Measurements from ENCODE around the gene SLC4A8. TPM values are rescaled to one million over a fixed set of nuclear protein-coding genes. Genes with fewer than 3 reads are reported as not detected.

SLC4A8 gene
- polyA plus RNA-seq, 2 of the 4 experiments (the other 2 are of a cell fraction) = 1.1 to 2.3 TPM

- Histone ChIP-seq H3K9me3 (peaks cover 9% of the 10 kb centered on the region; the same call in 1 of the 3 replicates), H3K4me2 (no peak overlapping the region), H3K27ac (no peak overlapping the region), H3K4me1 (no peaks in the 10 kb centered on the region), H3K4me3 (no peak overlapping the region)
- ChIA-PET CTCF (interaction anchor here (1.1 to 2.1 kb wide), 3 partner anchors 13 to 129 kb away, joined by 3 to 6 read pairs (median 3); no protein-coding TSS in a partner anchor), POLR2A (no interaction called here)
- FAIRE-seq (no peak), ATAC-seq (no peak), DNase-seq (ENCODE audit: low read depth in 1 of 2, low spot score in 1 of 2) (no peak)
- TF ChIP-seq GATA3 (IDR thresholded peaks at IDR 0.05; ENCODE audit: borderline replicate concordance) (no peak), PHF8 (IDR thresholded peaks at IDR 0.05; ENCODE audit: borderline replicate concordance, low read depth) (no peak), MYC (IDR thresholded peaks at IDR 0.05; ENCODE audit: borderline replicate concordance, low read length) (no peak), TP53 (CRISPR knock-in tag; IDR thresholded peaks at IDR 0.05) (no peak), MAFK (IDR thresholded peaks at IDR 0.05; ENCODE audit: partially characterized antibody) (no peak), NR3C1 (IDR thresholded peaks at IDR 0.05) (no peak), CTCF (IDR thresholded peaks at IDR 0.05) (no peak), FOSB (CRISPR knock-in tag; IDR thresholded peaks at IDR 0.05) (no peak), POLR2AphosphoS2 (conservative IDR thresholded peaks at IDR 0.05; ENCODE audit: low read length) (no peak), E2F6 (IDR thresholded peaks at IDR 0.05; ENCODE audit: borderline replicate concordance, low read depth) (no peak)
- 72% methylated on average over 8 of the region's 8 CpGs for WGBS (ENCODE audit: missing lambda C conversion rate)
Measured at GRCh38 chr12:51549637-51550036, 125.0 kb downstream of the SLC4A8 start.

Other genes starting within 250 kb of the SLC4A8 start
- gene POU6F1, start 206.8 kb upstream of the SLC4A8 start, polyA plus RNA-seq (2011; rRNA removed) = 1.3 and 1.7 TPM in 2 replicates
- 0.58 to 0.92 TPM (median 0.77 TPM) in 3 replicates for gene POU6F1, start 206.8 kb upstream of the SLC4A8 start, polyA plus RNA-seq (2017; fragmentation: RNase III; extraction: RNeasy Plus Mini Kit Qiagen cat#74134 plus additional on column Dnase treatment)
- 375 and 459 TPM in 2 replicates for gene DAZAP2, start 186.0 kb upstream of the SLC4A8 start, polyA plus RNA-seq (2011; rRNA removed)
- gene DAZAP2, start 186.0 kb upstream of the SLC4A8 start, polyA plus RNA-seq (2017; fragmentation: RNase III; extraction: RNeasy Plus Mini Kit Qiagen cat#74134 plus additional on column Dnase treatment) = 290 to 304 TPM (median 292 TPM) in 3 replicates
- 27.2 and 38.3 TPM in 2 replicates for gene SMAGP, start 154.4 kb upstream of the SLC4A8 start, polyA plus RNA-seq (2011; rRNA removed)
- 14.8 to 16.4 TPM (median 15.5 TPM) in 3 replicates for gene SMAGP, start 154.4 kb upstream of the SLC4A8 start, polyA plus RNA-seq (2017; fragmentation: RNase III; extraction: RNeasy Plus Mini Kit Qiagen cat#74134 plus additional on column Dnase treatment)
- gene BIN2, start 100.7 kb upstream of the SLC4A8 start, polyA plus RNA-seq (2011; rRNA removed) = 0.52 and 0.57 TPM in 2 replicates
- gene BIN2, start 100.7 kb upstream of the SLC4A8 start, polyA plus RNA-seq (2017; fragmentation: RNase III; extraction: RNeasy Plus Mini Kit Qiagen cat#74134 plus additional on column Dnase treatment) = 0.05 to 0.08 TPM in 2 of 3 replicates, not detected in the other
- gene CELA1, start 78.2 kb upstream of the SLC4A8 start, polyA plus RNA-seq (2011; rRNA removed) = not detected in 2 replicates
- gene CELA1, start 78.2 kb upstream of the SLC4A8 start, polyA plus RNA-seq (2017; fragmentation: RNase III; extraction: RNeasy Plus Mini Kit Qiagen cat#74134 plus additional on column Dnase treatment) = not detected in 3 replicates
- gene GALNT6, start 33.4 kb upstream of the SLC4A8 start, polyA plus RNA-seq (2011; rRNA removed) = 3.9 and 4.3 TPM in 2 replicates
- 2.9 to 4.1 TPM (median 3.6 TPM) in 3 replicates for gene GALNT6, start 33.4 kb upstream of the SLC4A8 start, polyA plus RNA-seq (2017; fragmentation: RNase III; extraction: RNeasy Plus Mini Kit Qiagen cat#74134 plus additional on column Dnase treatment)
- gene SCN8A, start 166.4 kb downstream of the SLC4A8 start, polyA plus RNA-seq (2011; rRNA removed) = 4.8 and 6.2 TPM in 2 replicates
- 1.8 to 2.2 TPM (median 2.1 TPM) in 3 replicates for gene SCN8A, start 166.4 kb downstream of the SLC4A8 start, polyA plus RNA-seq (2017; fragmentation: RNase III; extraction: RNeasy Plus Mini Kit Qiagen cat#74134 plus additional on column Dnase treatment)